GM03348 (cell line): ENCODE measurements around the gene CCDC185.
"Not testable (repeated sequence)": the region's sequence is repeated elsewhere in the genome, so short reads cannot be mapped to it uniquely, and the experiment has no call there.

Experiments
- DNase-seq: peaks from one replicate; pipeline ENCODE4 v3.0.0; 2012; ENCODE audit warnings: low spot score

CCDC185 gene

DNA sequence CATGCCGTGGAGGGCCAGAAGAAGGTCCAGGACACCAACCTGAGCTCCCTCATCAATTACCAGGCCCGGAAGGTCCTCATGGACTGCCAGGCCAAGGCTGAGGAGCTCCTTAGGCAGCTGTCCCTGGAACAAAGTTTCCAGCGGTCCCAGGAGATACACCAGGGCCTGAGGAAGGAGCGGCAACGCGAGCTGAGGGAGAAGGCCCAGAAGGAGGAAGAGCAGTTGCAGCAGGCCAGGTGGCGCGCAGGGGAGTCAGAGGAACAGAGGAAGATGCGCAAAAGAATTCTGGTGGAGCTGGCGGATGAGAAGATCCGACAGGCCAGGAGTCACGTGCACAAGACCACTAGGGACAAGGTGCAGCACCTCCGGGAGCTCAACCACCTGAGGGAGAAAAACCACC, 1.5 kb downstream of the CCDC185 start:
- DNase-seq: no peak

DNA sequence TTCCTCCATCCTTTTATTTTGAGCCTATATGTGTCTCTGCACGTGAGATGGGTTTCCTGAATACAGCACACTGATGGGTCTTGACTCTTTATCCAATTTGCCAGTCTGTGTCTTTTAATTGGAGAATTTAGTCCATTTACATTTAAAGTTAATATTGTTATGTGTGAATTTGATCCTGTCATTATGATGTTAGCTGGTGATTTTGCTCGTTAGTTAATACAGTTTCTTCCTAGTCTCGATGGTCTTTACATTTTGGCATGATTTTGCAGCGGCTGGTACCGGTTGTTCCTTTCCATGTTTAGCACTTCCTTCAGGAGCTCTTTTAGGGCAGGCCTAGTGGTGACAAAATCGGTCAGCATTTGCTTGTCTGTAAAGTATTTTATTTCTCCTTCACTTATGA, 6.2 kb downstream of the CCDC185 start:
- not testable (repeated sequence) for DNase-seq

DNA sequence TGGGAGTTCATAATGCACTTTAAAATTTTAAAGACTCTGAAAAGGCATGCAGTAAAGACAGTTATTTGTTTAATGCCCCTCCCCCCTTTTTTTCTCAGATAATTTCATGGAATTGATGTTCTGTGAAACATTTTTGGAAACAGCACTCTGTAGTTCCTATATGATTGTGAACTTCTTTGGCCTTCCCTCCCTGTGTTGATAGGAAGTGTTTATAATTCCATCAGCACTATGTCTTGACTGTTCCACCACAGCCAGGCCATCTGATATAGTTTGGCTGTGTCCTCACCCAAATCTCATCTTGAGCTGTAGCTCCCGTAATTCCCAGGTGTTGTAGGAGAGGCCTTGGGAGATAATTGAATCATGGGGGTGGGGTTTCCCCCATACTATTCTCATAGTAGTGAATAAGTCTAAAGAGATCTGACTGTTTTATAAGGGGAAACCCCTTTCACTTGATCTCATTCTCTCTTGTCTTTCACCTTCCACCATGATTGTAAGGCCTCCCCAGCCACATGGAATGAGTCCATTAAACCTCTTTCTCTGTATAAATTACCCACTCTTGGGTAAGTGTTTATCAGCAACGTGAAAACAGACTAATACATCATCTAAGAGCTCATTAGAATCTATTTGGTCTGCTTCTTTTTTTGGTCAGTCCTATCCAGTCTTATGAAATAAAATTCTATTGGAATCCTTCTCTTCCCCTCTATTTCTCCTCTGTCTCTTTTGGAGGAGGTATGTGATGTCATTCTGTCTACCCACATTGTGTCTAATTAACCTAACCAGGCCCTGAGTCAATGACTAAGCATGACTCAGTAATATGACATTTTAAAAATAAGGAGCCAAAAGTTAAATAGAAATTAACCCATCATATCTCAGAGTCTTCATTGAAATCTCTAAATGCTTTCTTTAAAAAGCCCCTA, 8.9 kb downstream of the CCDC185 start:
- DNase-seq: peak; percentile 85

- no peak for DNase-seq
These were observed 9.6 kb downstream of the CCDC185 start for GRCh38 chr1:223402790-223403142.

- DNase-seq: no peak
These were observed 10.1 kb downstream of the CCDC185 start for GRCh38 chr1:223403184-223403815.

DNA sequence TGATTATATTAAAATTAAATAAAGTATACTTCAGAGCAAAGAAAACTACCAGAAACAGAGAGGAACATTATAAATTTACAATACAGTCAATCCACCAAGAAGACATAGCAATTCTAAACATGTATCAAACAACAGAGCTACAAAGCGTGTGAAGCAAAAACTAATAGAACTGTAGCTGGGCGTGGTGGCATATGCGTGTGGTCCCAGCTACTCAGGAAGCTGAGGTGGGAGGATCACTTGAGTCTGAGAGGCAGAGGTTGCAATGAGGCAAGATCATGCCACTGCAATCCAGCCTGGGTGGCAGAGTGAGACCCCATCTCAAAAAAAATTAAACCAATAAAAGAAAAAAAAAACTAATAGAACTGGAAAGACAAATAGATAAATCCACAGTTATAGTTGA, 12.3 kb downstream of the CCDC185 start:
- no peak for DNase-seq

DNA sequence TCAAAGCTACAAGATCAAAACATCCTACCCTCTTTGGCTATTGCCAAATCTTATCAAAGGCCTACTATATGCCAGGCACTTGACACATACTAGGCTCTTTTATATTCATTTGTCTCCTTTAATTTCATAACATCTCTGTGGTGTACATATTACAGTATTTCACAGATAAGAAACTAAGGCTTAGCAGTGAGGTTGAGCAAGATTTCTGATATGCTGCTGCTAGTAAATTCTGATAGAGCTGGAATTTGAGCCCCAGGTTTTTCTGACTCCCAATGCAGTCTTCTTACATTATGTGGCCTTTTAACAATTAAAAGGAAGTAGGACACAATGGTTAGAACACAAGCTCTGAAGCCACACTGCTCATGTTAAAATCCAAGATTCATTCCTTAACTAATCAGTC, 16.8 kb downstream of the CCDC185 start:
- DNase-seq: no peak

- DNase-seq: peak; percentile 64
These were observed 18.1 kb downstream of the CCDC185 start for GRCh38 chr1:223411309-223411708.

DNA sequence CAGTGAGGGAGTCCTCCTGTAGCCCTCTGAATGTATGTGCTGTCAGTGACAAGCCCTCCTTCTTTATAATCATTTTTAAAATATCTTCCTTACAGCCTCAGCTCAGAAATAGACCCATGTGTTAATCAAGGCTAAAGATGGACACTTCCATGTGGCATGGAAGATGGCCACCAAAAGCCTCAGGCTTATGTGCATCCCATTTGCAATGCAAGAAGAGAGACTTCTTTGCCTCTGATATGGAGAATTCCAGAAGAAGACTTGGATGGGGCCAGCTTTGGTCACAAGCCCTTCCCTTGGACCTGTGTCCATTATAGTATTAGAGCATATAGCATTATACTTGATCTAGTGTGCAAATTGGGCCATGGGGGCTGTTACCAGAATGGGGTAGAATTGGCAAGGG, 18.5 kb downstream of the CCDC185 start:
- DNase-seq: no peak

- no peak for DNase-seq
These were observed 20.0 kb downstream of the CCDC185 start for GRCh38 chr1:223413216-223413615.

DNA sequence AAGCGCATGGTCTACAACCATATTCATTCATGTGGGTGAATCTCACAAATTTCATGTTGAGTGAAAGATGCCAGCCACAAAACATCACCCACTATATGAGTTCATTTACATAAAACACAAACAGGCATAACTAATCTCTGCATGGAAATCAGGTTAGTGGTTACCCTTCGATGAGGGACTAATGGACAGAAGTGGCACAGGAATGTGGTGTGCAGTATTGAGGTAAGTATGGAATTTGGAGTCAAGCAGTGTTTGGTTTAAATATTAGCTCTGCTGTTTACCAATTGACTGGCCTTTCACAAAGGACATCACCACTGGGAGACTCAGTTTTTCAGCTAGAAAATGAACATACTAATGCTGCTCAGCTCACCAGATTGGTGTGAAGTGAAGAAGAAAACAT, 24.2 kb downstream of the CCDC185 start:
- DNase-seq: no peak

GRCh38 chr1:223417903-223418663, 24.9 kb downstream of the CCDC185 start:
- DNase-seq: no peak

- no peak for DNase-seq
These were observed 25.9 kb downstream of the CCDC185 start for GRCh38 chr1:223419115-223419514.

DNA sequence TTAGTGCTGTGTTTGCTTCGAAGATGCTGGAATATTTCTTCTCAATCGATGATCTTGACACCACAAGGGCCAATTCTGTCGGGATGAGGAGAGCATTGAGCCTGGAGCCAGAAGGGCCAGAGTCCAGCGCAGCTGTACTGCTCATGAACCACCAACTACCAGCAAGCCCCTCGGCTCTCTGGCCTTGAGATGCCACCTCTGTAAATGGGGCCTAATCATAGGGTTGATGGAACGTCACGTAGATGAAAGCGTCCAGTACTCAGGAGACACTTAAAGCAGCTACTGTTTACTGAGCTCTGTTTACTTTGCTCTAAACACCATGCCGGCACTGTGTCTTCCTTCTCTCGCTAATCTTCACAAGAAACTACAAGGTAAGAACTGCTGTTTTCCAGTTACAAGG, 26.3 kb downstream of the CCDC185 start:
- no peak for DNase-seq

DNA sequence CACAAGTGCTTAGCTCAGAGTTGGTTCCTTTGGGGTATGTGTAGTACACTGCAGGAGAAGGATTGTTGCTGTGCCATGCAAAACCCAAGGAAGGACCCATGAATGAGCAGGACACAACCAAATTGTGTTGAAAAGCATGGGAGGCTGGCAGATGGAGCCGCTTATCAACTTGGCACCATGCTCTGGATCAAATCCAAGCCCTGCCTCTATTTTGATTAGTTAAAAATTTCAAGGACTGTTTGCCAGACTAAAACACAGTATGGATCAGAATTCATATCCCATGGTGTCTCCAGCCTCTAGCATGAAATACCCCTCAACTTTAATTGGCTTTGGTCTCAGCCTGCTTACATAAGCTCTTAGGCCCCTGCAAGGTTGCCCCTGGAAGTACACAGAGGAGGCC, 27.8 kb downstream of the CCDC185 start:
- DNase-seq: no peak

GRCh38 chr1:223421676-223422075, 28.5 kb downstream of the CCDC185 start:
- no peak for DNase-seq

DNA sequence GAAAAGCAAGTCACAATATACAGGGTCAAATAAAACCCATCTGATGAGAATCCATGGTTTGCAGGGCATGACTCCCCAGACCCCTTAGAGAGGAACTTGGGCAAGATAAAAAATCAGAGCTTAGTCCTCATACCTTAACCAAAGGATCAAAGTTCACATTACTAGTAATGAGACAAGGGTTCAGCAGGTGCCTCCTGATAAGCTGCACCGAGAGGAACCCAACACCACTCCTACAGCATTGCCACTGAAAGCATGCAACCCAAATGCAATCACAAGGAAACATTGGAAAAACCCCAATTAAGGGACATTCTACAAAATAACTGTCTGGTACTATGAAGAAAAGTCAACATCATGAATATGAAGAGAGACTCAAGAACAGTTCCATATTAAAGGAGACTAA, 29.7 kb downstream of the CCDC185 start:
- DNase-seq: no peak

DNA sequence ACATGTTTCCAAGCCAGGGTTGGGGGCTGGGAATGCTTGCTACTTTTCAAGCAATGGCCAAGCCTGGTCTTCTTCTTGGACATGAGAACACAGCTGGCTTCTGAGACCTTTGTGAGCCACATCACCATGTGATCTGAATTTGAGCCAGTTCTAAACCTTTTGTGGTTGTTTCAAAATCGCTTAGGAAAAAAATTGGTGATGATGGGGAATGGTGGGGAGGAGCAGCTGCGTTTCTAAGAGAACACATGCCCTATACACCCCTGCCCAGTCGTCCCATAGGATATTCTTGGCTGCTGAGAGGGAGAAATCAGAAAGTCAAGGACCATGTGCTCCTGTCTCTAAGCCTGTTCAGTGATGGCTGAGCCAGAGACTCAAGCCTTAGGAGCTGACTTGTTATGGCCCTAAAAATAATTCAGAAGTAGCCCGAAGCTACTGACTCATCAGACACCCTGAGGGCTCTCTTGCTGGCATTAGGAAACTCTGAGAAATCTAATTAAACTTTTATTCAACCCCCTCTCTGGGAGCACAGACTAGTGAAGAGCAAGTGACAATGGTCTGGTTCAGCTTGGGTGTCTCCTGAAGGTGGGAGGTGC, 30.5 kb downstream of the CCDC185 start:
- DNase-seq: peak; percentile 33

DNA sequence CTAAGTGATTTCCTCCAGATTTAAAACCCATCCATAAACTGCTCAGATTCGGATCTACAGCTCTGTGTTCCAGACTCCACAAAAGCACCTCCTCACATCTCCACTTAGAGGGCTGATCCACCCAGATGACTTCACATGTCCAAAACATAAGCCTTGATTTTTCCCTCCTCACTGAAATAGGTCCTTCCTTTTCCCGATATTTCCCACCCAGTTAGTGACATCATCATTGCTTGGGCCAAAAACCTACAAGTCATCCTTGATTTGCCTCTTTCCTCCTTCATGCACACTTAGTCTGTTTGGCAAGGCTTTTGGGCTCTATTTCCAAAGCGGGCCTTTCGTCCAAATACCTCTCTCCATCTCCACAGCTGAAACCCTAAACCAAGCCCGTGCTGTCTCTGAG, 32.3 kb downstream of the CCDC185 start:
- DNase-seq: peak; percentile 28

GRCh38 chr1:223426936-223427335, 33.7 kb downstream of the CCDC185 start:
- no peak for DNase-seq

- DNase-seq: peak; percentile 73
These were observed 36.1 kb downstream of the CCDC185 start for GRCh38 chr1:223429313-223429731.

DNA sequence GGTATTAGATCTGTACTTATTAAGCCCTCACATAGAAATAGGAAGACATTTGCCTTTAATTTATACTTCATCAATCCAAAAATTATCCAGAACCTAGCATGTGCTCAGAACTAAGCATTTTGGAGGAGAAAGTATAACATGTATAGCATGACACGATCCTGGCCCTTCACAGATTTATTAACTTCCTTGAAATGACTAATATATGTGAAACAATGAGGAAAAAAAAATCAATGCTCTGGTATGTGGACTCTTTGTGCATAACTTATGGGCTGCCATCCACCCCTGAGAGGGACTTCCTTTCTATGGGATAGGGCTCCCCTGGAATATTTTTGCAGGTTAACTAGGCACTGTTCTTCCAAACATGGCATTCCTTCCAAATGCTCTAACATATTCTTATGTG, 36.6 kb downstream of the CCDC185 start:
- DNase-seq: peak; percentile 39
